GM11168 (cell line): ENCODE results near the gene ZDHHC11B.
"Not testable (repeated sequence)": the region's sequence is repeated elsewhere in the genome, so short reads cannot be mapped to it uniquely, and the experiment has no call there.

Source experiments
- in situ Hi-C: fragments of 300-500 bp; cut with MboI; formaldehyde crosslinking; loops from one replicate; pipeline ENCODE4 v1.12.0; 2022; ENCODE audit warnings: low sequenced_read_pairs; ENCODE audit not compliant: unreplicated experiment

The ZDHHC11B gene

GRCh38 chr5:787224-787856 lies 2.8 kb upstream of the ZDHHC11B start:
- in situ Hi-C loops = not testable (repeated sequence)

- in situ Hi-C loops = not testable (repeated sequence)
Measured at GRCh38 chr5:785181-785705, 714 bp upstream of the ZDHHC11B start.

- in situ Hi-C loops = not testable (repeated sequence)
Measured at GRCh38 chr5:783881-784427, 575 bp downstream of the ZDHHC11B start.

GRCh38 chr5:783049-783802 lies 1.3 kb downstream of the ZDHHC11B start:
- in situ Hi-C loops = not testable (repeated sequence)

- in situ Hi-C loops = not testable (repeated sequence)
Measured at GRCh38 chr5:782356-782755, 2.2 kb downstream of the ZDHHC11B start.

GRCh38 chr5:780571-780970 lies 4.0 kb downstream of the ZDHHC11B start:
- in situ Hi-C loops = not testable (repeated sequence)

GRCh38 chr5:778967-779366 lies 5.6 kb downstream of the ZDHHC11B start:
- in situ Hi-C loops = not testable (repeated sequence)

GRCh38 chr5:778421-778820 lies 6.1 kb downstream of the ZDHHC11B start:
- in situ Hi-C loops = not testable (repeated sequence)

GRCh38 chr5:777756-778161 lies 6.8 kb downstream of the ZDHHC11B start:
- in situ Hi-C loops = no loop called here

GRCh38 chr5:776862-777711 lies 7.4 kb downstream of the ZDHHC11B start:
- in situ Hi-C loops = no loop called here

- in situ Hi-C loops = no loop called here
Measured at GRCh38 chr5:775961-776861, 8.3 kb downstream of the ZDHHC11B start.

GRCh38 chr5:775595-775960 lies 9.0 kb downstream of the ZDHHC11B start:
- in situ Hi-C loops = not testable (repeated sequence)

- in situ Hi-C loops = loop anchor here (5.0 kb wide), 1 partner anchor 98 kb away; no protein-coding TSS in a partner anchor
Measured at GRCh38 chr5:774854-775505, 9.5 kb downstream of the ZDHHC11B start.

- in situ Hi-C loops = loop anchor here (5.0 kb wide), 1 partner anchor 97 kb away; no protein-coding TSS in a partner anchor
Measured at GRCh38 chr5:774304-774703, 10.2 kb downstream of the ZDHHC11B start.

- in situ Hi-C loops = loop anchor here (5.0 kb wide), 1 partner anchor 96 kb away; no protein-coding TSS in a partner anchor
Measured at GRCh38 chr5:773517-774264, 10.8 kb downstream of the ZDHHC11B start.

- in situ Hi-C loops = loop anchor here (5.0 kb wide), 1 partner anchor 96 kb away; no protein-coding TSS in a partner anchor
Measured at GRCh38 chr5:772931-773330, 11.6 kb downstream of the ZDHHC11B start.

- in situ Hi-C loops = loop anchor here (5.0 kb wide), 1 partner anchor 95 kb away; no protein-coding TSS in a partner anchor
Measured at GRCh38 chr5:772547-772890, 12.0 kb downstream of the ZDHHC11B start.
